D341Med (cell line): ENCODE measurements around the gene HAGHL.

ENCODE experiments used
- DNase-seq: peaks from one replicate; pipeline ENCODE4 v3.0.0; 2012; ENCODE audit warnings: low spot score

HAGHL gene

GRCh38 chr16:726438-727290, at the start of gene HAGHL, which contains the start of gene CCDC78:
Gene HAGHL, plus strand, starts transcription at chr16:727106. Its CDS starts 404 bp downstream, at chr16:727510.
Gene CCDC78, minus strand, starts transcription at chr16:726443. Its CDS starts 76 bp downstream, at chr16:726367.
- peak; percentile 87 for DNase-seq

DNA sequence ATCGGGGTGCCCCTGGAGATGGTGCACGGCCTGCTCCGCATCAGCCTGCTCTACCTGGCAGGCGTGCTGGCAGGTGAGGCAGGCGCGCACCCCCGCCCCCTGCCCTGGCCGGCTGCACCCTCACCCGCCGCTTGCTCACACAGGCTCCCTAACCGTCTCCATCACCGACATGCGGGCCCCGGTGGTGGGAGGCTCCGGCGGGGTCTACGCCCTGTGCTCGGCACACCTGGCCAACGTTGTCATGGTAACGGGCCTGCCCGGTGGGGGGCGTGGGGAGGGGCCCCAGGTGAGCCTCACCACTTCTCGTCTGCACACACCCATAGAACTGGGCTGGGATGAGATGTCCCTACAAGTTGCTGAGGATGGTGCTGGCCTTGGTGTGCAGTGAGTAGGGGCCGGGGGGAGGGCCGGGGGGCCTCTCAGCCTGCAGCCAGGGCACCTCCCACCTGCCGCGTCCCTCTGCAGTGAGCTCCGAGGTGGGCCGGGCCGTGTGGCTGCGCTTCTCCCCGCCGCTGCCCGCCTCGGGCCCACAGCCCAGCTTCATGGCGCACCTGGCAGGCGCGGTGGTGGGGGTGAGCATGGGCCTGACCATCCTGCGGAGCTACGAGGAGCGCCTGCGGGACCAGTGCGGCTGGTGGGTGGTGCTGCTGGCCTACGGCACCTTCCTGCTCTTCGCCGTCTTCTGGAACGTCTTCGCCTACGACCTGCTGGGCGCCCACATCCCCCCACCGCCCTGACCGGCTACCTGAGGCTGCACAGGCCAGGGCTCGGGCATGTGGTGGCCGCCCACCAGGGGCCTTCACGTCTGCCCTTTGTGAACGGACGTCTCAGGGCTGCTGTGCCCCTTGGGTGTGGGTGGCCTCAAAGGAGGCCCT, 49.4 kb upstream of the HAGHL start:
- DNase-seq: no peak

GRCh38 chr16:678209-678857, 48.6 kb upstream of the HAGHL start:
- DNase-seq: no peak

GRCh38 chr16:678858-679813, 47.8 kb upstream of the HAGHL start:
- peak; percentile 75 for DNase-seq

GRCh38 chr16:679814-680624, 46.9 kb upstream of the HAGHL start, which contains the start of gene STUB1:
Gene STUB1, plus strand, starts transcription at chr16:680410. Its CDS starts 116 bp downstream, at chr16:680526.
- peak; percentile 91 for DNase-seq

- no peak for DNase-seq
Observed at GRCh38 chr16:680625-680945, 46.3 kb upstream of the HAGHL start.

DNA sequence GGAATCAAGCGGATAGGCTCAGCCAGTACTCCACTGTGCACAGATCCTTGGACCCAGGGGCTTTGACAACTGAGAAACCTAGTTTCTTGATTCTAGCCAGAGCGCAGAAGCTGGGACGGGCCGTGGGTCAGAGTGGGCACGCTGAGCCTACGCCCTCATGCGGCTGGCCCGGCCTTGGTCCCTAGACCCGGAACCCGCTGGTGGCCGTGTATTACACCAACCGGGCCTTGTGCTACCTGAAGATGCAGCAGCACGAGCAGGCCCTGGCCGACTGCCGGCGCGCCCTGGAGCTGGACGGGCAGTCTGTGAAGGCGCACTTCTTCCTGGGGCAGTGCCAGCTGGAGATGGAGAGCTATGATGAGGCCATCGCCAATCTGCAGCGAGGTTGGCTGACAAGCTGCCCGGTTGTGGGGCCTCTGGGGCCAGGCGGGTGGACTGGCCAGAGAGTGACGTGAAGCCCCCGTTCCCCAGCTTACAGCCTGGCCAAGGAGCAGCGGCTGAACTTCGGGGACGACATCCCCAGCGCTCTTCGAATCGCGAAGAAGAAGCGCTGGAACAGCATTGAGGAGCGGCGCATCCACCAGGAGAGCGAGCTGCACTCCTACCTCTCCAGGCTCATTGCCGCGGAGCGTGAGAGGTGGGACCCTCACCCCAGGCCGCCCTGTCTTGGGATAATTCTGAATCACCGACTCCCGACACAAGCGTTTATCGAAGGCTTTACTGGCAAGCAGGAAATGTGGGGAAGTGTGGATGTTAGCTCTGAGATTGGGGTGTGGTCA, 45.8 kb upstream of the HAGHL start:
- no peak for DNase-seq

DNA sequence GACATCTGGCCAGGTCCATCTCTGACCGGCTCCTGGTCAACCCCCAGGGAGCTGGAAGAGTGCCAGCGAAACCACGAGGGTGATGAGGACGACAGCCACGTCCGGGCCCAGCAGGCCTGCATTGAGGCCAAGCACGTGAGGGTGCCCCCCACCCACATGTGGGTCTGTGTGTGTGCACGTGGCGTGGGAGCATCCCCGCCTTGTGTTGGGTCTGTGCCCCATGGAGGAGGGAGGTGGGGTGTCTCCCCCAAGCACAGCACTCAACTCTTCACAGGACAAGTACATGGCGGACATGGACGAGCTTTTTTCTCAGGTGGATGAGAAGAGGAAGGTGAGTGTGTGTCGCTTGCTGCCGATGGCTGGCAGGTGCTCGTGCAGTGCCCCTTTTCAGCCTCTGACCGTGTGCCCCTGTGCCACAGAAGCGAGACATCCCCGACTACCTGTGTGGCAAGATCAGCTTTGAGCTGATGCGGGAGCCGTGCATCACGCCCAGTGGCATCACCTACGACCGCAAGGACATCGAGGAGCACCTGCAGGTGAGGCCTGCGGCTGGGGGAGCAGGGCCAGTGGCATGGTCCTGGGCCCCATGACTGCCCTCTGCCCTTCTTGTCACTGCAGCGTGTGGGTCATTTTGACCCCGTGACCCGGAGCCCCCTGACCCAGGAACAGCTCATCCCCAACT, 45.0 kb upstream of the HAGHL start:
- DNase-seq: no peak

GRCh38 chr16:682493-683395, 44.2 kb upstream of the HAGHL start:
- no peak for DNase-seq

DNA sequence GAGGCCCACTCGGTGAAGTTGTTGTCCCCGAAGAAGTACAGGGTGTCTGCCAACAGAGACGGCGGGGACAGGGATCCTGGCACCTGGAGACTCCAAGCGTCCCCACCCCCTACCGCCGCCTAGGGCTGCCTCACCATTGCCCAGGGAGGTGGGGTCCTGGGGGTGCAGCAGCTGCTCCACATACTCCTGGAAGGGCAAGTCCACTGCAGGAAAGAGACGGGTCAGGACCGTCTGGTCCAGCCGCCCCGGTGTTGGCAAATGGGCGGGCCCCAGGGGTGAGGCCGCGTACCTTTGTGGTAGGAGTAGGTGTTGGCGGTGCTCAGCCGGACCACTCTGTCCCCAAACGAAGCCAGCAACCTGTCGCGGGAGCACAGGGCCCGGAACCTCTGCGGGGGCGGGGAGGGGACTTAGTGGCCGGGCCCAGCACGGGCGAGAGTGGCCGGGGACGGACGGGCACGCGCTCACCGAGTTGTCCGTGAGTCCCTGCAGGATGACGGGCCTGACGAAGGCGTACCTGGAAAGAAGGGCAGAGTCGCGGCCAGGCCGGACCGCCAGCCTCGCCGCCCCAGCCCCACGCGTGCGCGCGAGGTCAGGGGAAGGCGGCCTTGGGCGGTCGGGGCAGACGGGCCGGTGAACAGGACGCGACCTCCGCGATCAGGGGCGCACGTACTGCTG, 43.4 kb upstream of the HAGHL start:
- no peak for DNase-seq

GRCh38 chr16:684071-684794, 42.7 kb upstream of the HAGHL start, which contains the start of gene JMJD8:
Gene JMJD8, minus strand, starts transcription at chr16:684334. Its CDS starts 15 bp downstream, at chr16:684319.
- peak; percentile 94 for DNase-seq

GRCh38 chr16:684961-685696, 41.8 kb upstream of the HAGHL start:
- no peak for DNase-seq

DNA sequence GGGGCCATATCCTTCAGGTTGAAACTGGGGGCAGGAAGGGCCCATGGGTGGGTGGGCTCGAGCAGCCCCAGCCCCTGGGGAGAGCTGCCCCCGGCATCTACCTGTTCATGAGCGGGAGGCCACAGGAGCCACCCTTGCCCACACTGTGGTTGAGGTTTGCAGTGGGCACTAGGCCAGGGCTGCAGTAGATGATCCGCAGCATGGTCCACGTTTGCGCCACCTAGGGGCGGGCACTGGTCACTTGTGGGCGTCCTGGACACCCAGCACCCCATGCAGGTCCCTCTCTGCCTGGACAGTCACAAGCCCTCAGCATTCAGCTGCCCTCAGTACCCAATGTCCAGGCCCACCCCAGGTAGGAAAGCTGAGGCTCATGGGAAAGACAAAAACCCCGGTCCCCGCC, 40.9 kb upstream of the HAGHL start:
- no peak for DNase-seq

DNA sequence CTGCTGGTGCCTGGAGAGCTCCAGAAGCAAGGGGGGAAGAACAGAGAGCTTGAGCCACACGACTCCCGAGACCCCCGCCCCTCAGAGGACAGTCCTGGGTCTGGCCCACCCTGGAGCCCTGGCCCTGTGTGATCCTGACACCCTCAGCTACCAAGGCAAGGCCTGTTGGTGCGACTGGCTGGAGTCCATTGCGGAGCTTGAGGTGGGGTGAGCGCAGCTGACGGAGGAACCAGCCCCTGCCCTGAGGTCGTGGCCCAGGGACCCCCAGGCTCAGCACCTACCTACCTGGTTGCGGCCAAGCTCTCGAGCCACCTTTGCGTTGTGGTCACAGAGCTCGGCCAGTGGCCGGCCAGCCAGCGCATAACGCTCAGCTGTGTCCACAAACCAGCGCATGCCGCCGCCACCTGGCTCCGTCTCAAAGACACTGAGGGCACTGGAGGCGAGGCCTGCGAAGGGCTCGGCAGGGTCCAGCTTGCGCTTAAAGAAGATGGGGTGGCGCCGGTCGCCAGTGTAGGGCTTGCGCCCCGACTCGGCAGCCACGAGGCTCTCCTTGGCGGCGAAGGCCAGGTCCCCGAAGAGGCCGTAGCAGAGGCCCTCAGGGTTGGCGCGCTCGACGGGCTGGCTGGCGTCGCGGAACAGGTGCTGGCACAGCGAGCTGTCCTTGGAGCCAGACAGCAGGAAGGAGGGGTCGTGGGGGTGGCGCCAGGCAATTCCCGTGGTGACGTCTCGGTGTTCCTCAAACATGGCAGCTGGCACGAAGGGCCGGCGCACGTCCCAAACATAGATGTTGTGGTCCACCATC, 40.2 kb upstream of the HAGHL start:
- DNase-seq: no peak

GRCh38 chr16:687499-687898, 39.4 kb upstream of the HAGHL start:
- DNase-seq: no peak
